Activated CD4-positive, alpha-beta T cell treated with anti-CD3 and anti-CD28 coated beads, Interleukin-2, amount 50 U/mL, for 16 hours (primary cell): Measurements from ENCODE around the gene OR52I2.

Experiments
- DNase-seq: peaks from one replicate; pipeline ENCODE4 v3.0.0-alpha.2; 2020

OR52I2 gene

GRCh38 chr11:4610258-4610935, 28.9 kb downstream of the OR52I2 start:
- DNase-seq, result peak; percentile 42

GRCh38 chr11:4611986-4612385, 30.4 kb downstream of the OR52I2 start:
- no peak for DNase-seq

GRCh38 chr11:4615856-4616444, 34.4 kb downstream of the OR52I2 start:
- DNase-seq, result no peak

- no peak for DNase-seq
Observed at GRCh38 chr11:4619514-4619913, 38.0 kb downstream of the OR52I2 start.

GRCh38 chr11:4626207-4627099, 44.9 kb downstream of the OR52I2 start:
- peak; percentile 72 for DNase-seq

GRCh38 chr11:4636136-4636535, 54.6 kb downstream of the OR52I2 start:
- no peak for DNase-seq

- peak; percentile 71 for DNase-seq
Observed at GRCh38 chr11:4636962-4637661, 55.6 kb downstream of the OR52I2 start, which contains the start of gene OR51D1. TSS of gene OR51D1 (plus strand) at chr11:4637477. CDS start at chr11:4639791, 2,314 bp downstream.

- DNase-seq, result no peak
Observed at GRCh38 chr11:4637662-4638047, 56.1 kb downstream of the OR52I2 start.

GRCh38 chr11:4639931-4640330, 58.4 kb downstream of the OR52I2 start:
- DNase-seq, result no peak

- DNase-seq, result no peak
Observed at GRCh38 chr11:4641501-4641900, 60.0 kb downstream of the OR52I2 start.

GRCh38 chr11:4642043-4642442, 60.5 kb downstream of the OR52I2 start:
- DNase-seq, result no peak
